Left cardiac atrium (tissue), 4 donors: Measurements from ENCODE around the gene DHX29. TPM values are rescaled to one million over a fixed set of nuclear protein-coding genes. Genes with fewer than 3 reads are reported as not detected.

ENCODE experiments used
- ATAC-seq, 2 donors: fragments of 200-7000 bp; cut with Tn5 transposase; one replicate each; pipeline ENCODE4 v1.9.1; 2020; ENCODE audit warnings: mild to moderate bottlenecking in 2 of 2, moderate library complexity in 2 of 2
- DNase-seq: peaks from one replicate; pipeline ENCODE4 v3.0.0-alpha.2; 2020
- intact Hi-C, 2 donors: fragments of 100-400 bp; cut with DNase I; formaldehyde crosslinking; loops; one replicate each; pipeline versions ENCODE4 v1.14.1 to v1.15.1; 2022 to 2023
- total RNA-seq, 2 donors: library from RNA; stranded (reverse); fragmentation: NEBNext Ultra II Directional; extraction: Animal tissue kit (Norgen Biotek cat#: 25700); gene quantifications; one replicate each; pipeline ENCODE4 v1.2.1, GENCODE V29; 2021
- donor health status: DM: no; HTN: yes; CAD: no.
- donor health status: DM: no; HTN: yes; CAD: no; lungs with severe emphysema.
- donor health status: DM: yes; HTN: yes; CAD: no.
- donor health status: Dilated cardiomyopathy.

The DHX29 gene
- total RNA-seq, 2 donors from 2014 or later: 17.0 to 21.5 TPM

GRCh38 chr5:55241746-55242145 is 65.7 kb downstream of the DHX29 start:
- DNase-seq: no peak
- ATAC-seq: no peak
- intact Hi-C loops: no loop called here

DNA sequence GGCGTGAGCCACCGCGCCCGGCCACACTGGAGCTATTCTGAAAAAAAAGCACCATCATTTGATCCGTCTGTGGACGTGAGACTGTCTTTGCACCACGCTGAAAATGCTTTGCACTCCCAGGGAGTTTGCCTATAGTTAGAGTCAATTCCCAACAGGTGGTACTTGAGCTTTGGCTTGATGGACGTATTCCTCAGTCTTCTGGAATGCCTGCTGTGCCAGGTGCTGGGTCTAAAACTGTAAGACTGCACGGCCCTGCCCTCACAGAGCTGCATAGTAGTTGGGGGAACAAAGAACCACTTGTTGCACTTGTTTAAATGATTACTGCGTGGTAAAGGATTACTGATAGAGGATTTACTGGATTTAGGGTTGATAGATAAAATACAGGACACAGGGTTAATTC is 70.7 kb downstream of the DHX29 start:
- intact Hi-C loops: no loop called here
- ATAC-seq: no peak
- DNase-seq: no peak

DNA sequence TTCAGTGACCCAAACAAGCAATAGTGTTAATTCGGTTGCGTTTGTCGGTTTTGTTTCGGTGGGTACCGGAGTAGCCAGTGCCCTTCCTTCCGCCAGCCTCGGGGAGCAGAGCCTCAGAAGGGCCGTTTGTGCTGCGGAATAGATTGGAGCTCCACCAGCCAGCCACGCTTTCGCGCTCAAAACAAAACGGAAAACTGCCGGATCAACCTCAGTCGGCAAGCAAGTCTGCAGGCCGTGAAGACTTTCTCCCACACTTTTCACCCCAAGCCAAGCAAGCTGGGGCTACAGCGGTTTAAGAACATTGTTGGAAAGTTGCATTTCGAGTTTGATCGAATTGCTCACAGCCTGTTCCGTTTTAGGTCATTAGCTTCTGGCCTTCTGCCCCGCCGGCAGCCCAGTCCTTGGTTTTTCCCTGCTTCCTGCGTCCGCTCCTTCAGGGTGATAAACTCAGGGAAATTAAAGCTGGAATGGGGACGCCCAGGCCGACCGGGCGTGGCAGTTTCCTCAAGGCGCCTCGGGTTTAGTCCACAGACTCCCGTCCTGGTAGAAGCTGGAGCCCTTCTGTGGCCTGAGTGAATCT is 73.3 kb downstream of the DHX29 start:
- ATAC-seq: peak; percentile 9 to 26
- intact Hi-C loops: no loop called here

DNA sequence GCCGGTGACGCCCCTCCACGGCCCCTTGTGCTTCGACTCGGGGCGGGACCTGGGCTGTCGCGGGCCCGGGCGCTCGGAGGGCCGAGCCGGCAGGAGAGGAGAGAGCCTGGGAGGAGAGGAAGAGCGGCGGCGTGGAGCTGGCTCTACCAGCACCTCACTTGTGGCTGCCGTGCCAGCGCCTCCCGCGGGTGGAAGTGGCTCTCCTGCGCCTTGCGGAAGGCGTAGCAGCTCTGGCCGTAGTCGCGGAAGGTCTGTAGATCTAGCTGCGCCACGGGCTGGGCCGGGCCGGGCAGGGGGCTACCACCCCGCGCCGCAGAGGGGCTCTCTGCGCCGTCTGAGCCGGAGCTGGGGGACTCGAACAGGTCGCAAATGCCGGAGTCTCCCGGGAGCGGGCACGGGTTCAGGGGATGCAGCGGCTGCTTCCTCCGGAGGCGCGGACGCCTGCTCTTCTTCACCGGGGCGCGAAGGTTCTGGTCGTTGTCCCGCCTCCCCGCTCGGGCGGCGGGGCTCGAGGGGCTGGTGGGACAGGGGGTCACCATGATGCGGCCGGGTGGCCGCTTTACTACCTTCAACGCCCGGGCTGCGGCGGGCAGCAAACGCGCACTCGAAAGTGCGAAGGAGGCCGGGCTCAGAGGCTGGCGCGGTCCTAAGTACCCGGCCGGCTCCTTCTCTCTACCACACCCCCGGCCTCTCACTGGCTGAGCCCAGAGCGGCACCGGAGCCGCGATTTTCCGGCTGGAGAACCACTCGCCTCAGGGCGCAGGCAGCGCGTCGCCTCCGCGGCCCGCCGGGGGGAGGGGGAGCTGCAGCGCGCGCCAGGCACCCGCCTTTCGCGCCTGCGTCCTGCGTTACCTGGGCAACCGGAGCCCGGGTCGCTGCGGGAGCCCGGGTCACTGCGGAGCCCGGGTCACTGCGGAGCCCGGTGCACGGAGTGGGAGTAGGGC is 74.2 kb downstream of the DHX29 start, which contains the start of gene CCNO:
Gene CCNO (minus strand): TSS at position 624 of the 944 bp plus-strand sequence. CDS start 85 bp downstream, at position 539.
- DNase-seq (peak; percentile 79), ATAC-seq (peak; percentile 92 to 96)
- intact Hi-C loops: no loop called here

More for the DNA sequence above, 73.3 kb downstream of the DHX29 start:
- peak; percentile 30 for DNase-seq

DNA sequence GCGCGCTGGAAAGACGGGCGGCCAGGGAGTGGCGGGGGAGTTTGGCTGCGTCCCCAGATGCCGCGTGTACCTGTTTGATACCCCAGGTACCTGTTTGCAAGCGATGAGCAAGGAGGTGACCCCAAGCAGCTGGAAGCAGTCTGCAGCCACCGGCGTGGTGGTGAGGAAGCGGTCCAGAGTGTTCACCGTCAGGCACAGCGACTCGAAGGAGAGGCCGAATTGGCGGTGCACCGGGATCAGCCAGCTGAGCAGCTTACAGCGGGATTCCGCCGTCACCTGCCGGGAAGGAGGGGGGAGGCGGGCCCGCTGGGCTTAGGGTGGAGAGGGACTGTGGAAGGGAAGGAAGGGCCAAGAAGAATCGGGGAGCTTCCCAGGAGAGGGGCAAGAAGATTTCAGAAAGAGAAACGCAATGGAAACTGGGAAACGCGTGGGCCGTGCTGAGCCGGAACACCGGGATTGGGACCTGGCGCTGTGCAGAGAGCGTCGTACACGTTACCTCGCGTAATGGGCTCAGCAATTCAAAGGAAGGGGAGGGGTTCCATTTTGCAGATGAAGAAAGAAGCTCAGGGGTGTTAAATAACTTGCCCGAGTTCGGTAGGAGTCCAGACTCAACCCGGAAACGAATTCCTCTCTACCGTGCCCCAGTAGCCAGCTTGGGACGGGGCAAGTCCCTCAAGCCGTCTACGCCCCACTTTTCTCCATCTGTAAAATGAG is 75.1 kb downstream of the DHX29 start:
- DNase-seq: peak; percentile 22
- peak; percentile 9 to 38 for ATAC-seq
- intact Hi-C loops: no loop called here

DNA sequence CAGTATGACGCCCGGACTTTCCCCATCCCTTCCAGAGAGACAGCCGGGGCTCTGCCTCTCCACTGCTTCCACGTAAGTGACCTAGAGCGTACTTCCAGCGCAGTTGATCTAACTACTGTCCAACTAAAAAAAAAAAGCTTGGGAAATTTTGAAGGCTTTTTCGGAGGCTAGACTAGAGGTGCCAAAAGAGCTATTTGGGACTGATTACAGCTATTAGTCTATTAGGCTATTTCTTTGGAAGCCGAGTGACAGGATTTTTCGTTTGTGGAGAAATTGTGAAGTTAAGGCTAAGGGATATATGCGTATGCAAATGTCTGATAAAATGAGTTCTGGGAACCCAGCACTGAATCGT is 75.6 kb downstream of the DHX29 start:
- ATAC-seq (no peak), DNase-seq (no peak)
- intact Hi-C loops: no loop called here

GRCh38 chr5:55231029-55231918 is 76.2 kb downstream of the DHX29 start:
- DNase-seq: no peak
- ATAC-seq: no peak
- intact Hi-C loops: no loop called here

GRCh38 chr5:55230086-55230629 is 77.3 kb downstream of the DHX29 start:
- ATAC-seq (no peak), DNase-seq (no peak)
- intact Hi-C loops: no loop called here

DNA sequence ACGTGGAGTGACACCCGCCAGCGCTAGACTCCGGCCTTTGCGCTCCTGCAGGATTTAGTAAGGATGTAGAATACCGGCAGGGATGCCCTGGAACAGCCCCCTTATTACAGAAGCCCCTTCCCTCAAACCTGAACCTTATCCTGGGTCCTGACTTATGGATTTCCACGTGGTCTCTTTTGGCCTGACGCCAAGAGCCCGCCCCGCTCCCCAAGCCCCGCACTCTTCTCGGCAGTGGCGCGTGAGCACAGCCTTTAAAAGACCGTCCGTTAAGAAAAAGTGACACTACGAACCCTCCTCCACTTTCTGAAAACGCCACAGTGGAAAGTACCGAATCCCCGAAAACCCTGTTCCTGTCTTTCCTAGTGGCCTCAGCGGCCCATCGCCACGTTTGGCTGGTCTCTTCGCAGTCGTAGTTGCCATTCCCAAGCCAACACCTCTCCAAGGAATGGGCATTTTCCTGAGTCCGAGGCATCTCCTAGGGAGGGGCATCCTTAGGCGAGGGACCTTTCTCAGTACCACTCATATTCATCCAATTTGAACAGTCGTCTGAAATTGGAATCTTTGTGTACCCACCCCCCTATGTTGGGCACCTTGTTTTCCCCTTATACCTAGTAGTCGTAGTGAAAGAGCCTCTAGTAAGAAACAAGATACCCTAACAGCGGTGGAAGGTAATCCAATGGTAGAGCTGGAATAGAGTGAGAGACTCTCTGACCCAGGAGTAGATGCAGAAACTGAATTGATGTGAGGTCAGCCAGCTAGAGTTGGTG is 79.6 kb downstream of the DHX29 start:
- intact Hi-C loops: loop anchor here (5.0 to 10.0 kb wide), 2 partner anchors 51 to 53 kb away; partner anchors contain the start of gene CDC20B (in 1 of the 2)
- DNase-seq: no peak
- no peak for ATAC-seq

- DNase-seq (peak; percentile 36), ATAC-seq (peak; percentile 55 to 65)
- intact Hi-C loops: loop anchor here (5.0 to 10.0 kb wide), 2 partner anchors 50 to 52 kb away; partner anchors contain the start of gene CDC20B (in 1 of the 2)
Measured at GRCh38 chr5:55226934-55227663, 80.4 kb downstream of the DHX29 start, which contains the start of gene MCIDAS. TSS of gene MCIDAS (minus strand) at chr5:55227315. CDS start at chr5:55227138, 177 bp downstream.

GRCh38 chr5:55226027-55226933 is 81.2 kb downstream of the DHX29 start:
- ATAC-seq (peak; percentile 56 to 75), DNase-seq (peak; percentile 38)
- intact Hi-C loops: loop anchor here (5.0 to 10.0 kb wide), 2 partner anchors 49 to 51 kb away; partner anchors contain the start of gene CDC20B (in 1 of the 2)

DNA sequence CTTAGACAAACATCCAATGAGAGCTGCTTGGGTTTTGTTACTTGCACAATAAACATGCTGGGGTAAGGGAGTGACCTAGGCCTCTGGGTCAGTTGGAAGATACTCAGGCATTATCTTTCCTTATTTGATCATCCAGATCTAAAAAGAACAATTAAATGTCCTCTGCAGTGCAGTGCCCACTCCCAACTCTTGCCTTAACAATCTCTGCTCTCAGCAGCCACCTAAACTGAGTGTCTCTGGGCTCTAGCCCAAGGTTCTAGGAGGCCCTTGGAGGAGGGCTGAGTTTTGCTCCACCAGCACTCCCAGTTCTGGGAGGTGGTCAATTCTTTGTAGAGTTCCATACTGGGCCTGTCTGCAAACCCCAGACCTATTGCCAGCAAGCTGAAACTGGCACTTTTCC is 82.1 kb downstream of the DHX29 start:
- ATAC-seq (no peak), DNase-seq (no peak)
- intact Hi-C loops: loop anchor here (5.0 to 10.0 kb wide), 2 partner anchors 48 to 51 kb away; partner anchors contain the start of gene CDC20B (in 1 of the 2)

- intact Hi-C loops: loop anchor here in 1 of 2 donors (10.0 kb wide), 1 partner anchor 49 kb away; the partner anchor contains the start of gene CDC20B
- ATAC-seq (no peak), DNase-seq (no peak)
Measured at GRCh38 chr5:55223812-55224240, 83.7 kb downstream of the DHX29 start.

- intact Hi-C loops: loop anchor here in 1 of 2 donors (10.0 kb wide), 1 partner anchor 48 kb away; the partner anchor contains the start of gene CDC20B
- no peak for ATAC-seq
- no peak for DNase-seq
Measured at GRCh38 chr5:55222985-55223811, 84.3 kb downstream of the DHX29 start.
